PC-9 (cell line): ENCODE measurements around the gene DPP7. TPM values are rescaled to one million over a fixed set of nuclear protein-coding genes. Genes with fewer than 3 reads are reported as not detected.
"Not testable (repeated sequence)": the region's sequence is repeated elsewhere in the genome, so short reads cannot be mapped to it uniquely, and the experiment has no call there.

Source experiments
- BruUV-seq: library from RNA; stranded (reverse); fragments of 400-500 nt; replicated peaks from 2 replicates; lab custom pipeline; 2021; lab: Mats Ljungman, UMichigan
- CTCF ChIA-PET: fragments of 300-600 bp; sonication (Branson Sonifier 250); formaldehyde crosslinking; loops from one replicate; lab custom pipeline; 2022; ENCODE audit warnings: antibody characterized with exemption; lab: Charles Lee
- POLR2A ChIA-PET: fragments of 300-600 bp; sonication (Branson Sonifier 250); formaldehyde crosslinking; loops from one replicate; lab custom pipeline; 2022; ENCODE audit warnings: antibody characterized with exemption; ENCODE audit not compliant: unreplicated experiment; lab: Charles Lee
- DNase-seq, 2 experiments: peaks; one replicate each; pipeline versions ENCODE4 v3.0.0 to v3.0.0-alpha.2; 2015 to 2022; ENCODE audit warnings: mixed read lengths in 1 of 2
- H2AFZ ChIP-seq: fragments of 200-600 bp; sonication (generic); 2 replicates; pipeline ENCODE4 v1.8.1; 2017; ENCODE audit warnings: antibody characterized with exemption
- H3F3A ChIP-seq: fragments of 200-600 bp; sonication (generic); 2 replicates; pipeline ENCODE4 v1.8.1; 2017; ENCODE audit warnings: antibody characterized with exemption, mild to moderate bottlenecking, low read depth; ENCODE audit not compliant: insufficient read depth
- H3K27ac ChIP-seq: fragments of 200-600 bp; sonication (generic); 2 replicates; pipeline ENCODE4 v1.6.1; 2016; ENCODE audit warnings: mixed run types
- H3K27me3 ChIP-seq: fragments of 200-600 bp; sonication (generic); 2 replicates; pipeline ENCODE4 v1.6.1; 2016; ENCODE audit warnings: low read depth, mixed run types; ENCODE audit not compliant: insufficient read depth
- H3K36me3 ChIP-seq: fragments of 200-600 bp; sonication (generic); 2 replicates; pipeline ENCODE4 v1.6.1; 2016; ENCODE audit warnings: low read depth, mixed run types
- H3K4me1 ChIP-seq: fragments of 200-600 bp; sonication (generic); replicated peaks from 2 replicates; pipeline ENCODE4 v1.6.1; 2016; ENCODE audit warnings: mixed run types; ENCODE audit not compliant: insufficient read depth
- H3K4me2 ChIP-seq: fragments of 200-600 bp; sonication (generic); 2 replicates; pipeline ENCODE4 v1.6.1; 2017; ENCODE audit warnings: mixed run types
- H3K4me3 ChIP-seq: fragments of 200-600 bp; sonication (generic); 2 replicates; pipeline ENCODE4 v1.6.1; 2016; ENCODE audit warnings: mixed run types
- H3K79me2 ChIP-seq: fragments of 200-600 bp; sonication (generic); 2 replicates; pipeline ENCODE4 v1.6.1; 2017; ENCODE audit warnings: low read depth, mixed run types
- H3K9me2 ChIP-seq: fragments of 200-600 bp; sonication (generic); 2 replicates; pipeline ENCODE4 v1.8.1; 2017; ENCODE audit warnings: mild to moderate bottlenecking; ENCODE audit not compliant: insufficient read depth
- H3K9me3 ChIP-seq: fragments of 200-600 bp; sonication (generic); 2 replicates; pipeline ENCODE4 v1.8.1; 2016; ENCODE audit warnings: low read depth; ENCODE audit not compliant: insufficient read depth
- H4K20me1 ChIP-seq: fragments of 200-600 bp; sonication (generic); 2 replicates; pipeline ENCODE4 v1.8.1; 2017; ENCODE audit not compliant: insufficient read depth
- CTCF ChIP-seq: fragments of 200-600 bp; sonication (generic); conservative IDR thresholded peaks from 2 replicates; pipeline ENCODE4 v1.6.1; 2017; ENCODE audit warnings: mixed run types, antibody characterized with exemption, mild to moderate bottlenecking, moderate library complexity
- EZH2 ChIP-seq: fragments of 200-600 bp; sonication (generic); IDR thresholded peaks from 2 replicates; pipeline ENCODE4 v1.8.0; 2017; ENCODE audit warnings: antibody characterized with exemption, low read depth
- intact Hi-C: fragments of 100-400 bp; cut with micrococcal nuclease; formaldehyde crosslinking; loops from one replicate; pipeline ENCODE4 v1.10.0; 2022; ENCODE audit not compliant: unreplicated experiment
- total RNA-seq: library from RNA; stranded (reverse); gene quantifications from 2 replicates; pipeline ENCODE4 v1.2.3, GENCODE V29; 2021

Gene DPP7
- total RNA-seq, 1 experiment from 2014 or later, result 104 TPM

GRCh38 chr9:137064880-137065164 is 49.7 kb downstream of the DPP7 start:
- Histone ChIP-seq H3K4me2 (no peak overlapping the region), H3K4me1 (peaks cover 18% of the 10 kb centered on the region), H3F3A (peaks cover 9% of the 10 kb centered on the region), H3K9me2 (no peaks in the 10 kb centered on the region), H3K36me3 (no peaks in the 10 kb centered on the region), H2AFZ (no peak overlapping the region), H3K9me3 (no peaks in the 10 kb centered on the region), H3K79me2 (peaks cover 18% of the 10 kb centered on the region; the same call in 1 of the 2 replicates), H3K27ac (no peak overlapping the region), H4K20me1 (peaks cover 10% of the 10 kb centered on the region; the same call in 1 of the 2 replicates), H3K27me3 (no peaks in the 10 kb centered on the region), H3K4me3 (no peak overlapping the region)
- no TSS peak for BruUV-seq
- ChIA-PET CTCF (no interaction called here), POLR2A (no interaction called here)
- DNase-seq, result no peak
- TF ChIP-seq CTCF, result no peak
- TF ChIP-seq EZH2, result no peak
- intact Hi-C loops, result no loop called here

GRCh38 chr9:137064027-137064879 is 50.3 kb downstream of the DPP7 start:
- peak in 1 of 2 experiments; percentile 62 for DNase-seq
- ChIA-PET POLR2A (interaction anchor here (0.6 kb wide), 1 partner anchor 96 kb away, joined by 3 read pairs; no protein-coding TSS in a partner anchor), CTCF (interaction anchor here (0.9 to 1.2 kb wide), 2 partner anchors 18 to 35 kb away, joined by 3 to 17 read pairs; partner anchors contain the start of gene NPDC1)
- H3K4me1 ChIP-seq, result peaks cover 14% of the 10 kb centered on the region
- no peak overlapping the region for H2AFZ ChIP-seq
- H3K79me2 ChIP-seq, result peaks cover 14% of the 10 kb centered on the region; the same call in 1 of the 2 replicates
- peaks cover 8% of the 10 kb centered on the region; the same call in 1 of the 2 replicates for H4K20me1 ChIP-seq
- H3K27ac ChIP-seq, result no peak overlapping the region
- H3K27me3 ChIP-seq, result no peaks in the 10 kb centered on the region
- TF ChIP-seq CTCF, result peak; percentile 98
- TF ChIP-seq EZH2, result no peak
- H3K36me3 ChIP-seq, result no peaks in the 10 kb centered on the region
- intact Hi-C loops, result no loop called here
- no peak overlapping the region for H3K4me3 ChIP-seq
- no TSS peak for BruUV-seq
- H3F3A ChIP-seq, result peaks cover 9% of the 10 kb centered on the region
- H3K9me3 ChIP-seq, result no peaks in the 10 kb centered on the region
- H3K9me2 ChIP-seq, result no peaks in the 10 kb centered on the region
- no peak overlapping the region for H3K4me2 ChIP-seq

GRCh38 chr9:137063311-137064026 is 51.1 kb downstream of the DPP7 start:
- no TSS peak for BruUV-seq
- POLR2A ChIA-PET, result no interaction called here
- peaks cover 3% of the 10 kb centered on the region; the same call in 1 of the 2 replicates for H4K20me1 ChIP-seq
- CTCF ChIA-PET, result interaction anchor here (0.9 to 1.2 kb wide), 2 partner anchors 17 to 34 kb away, joined by 3 to 17 read pairs; partner anchors contain the start of gene NPDC1
- H3K27ac ChIP-seq, result no peak overlapping the region
- H3K4me3 ChIP-seq, result no peak overlapping the region
- no peaks in the 10 kb centered on the region for H3K9me3 ChIP-seq
- H3K27me3 ChIP-seq, result no peaks in the 10 kb centered on the region
- no peak for TF ChIP-seq EZH2
- TF ChIP-seq CTCF, result no peak
- peaks cover 6% of the 10 kb centered on the region; the same call in 1 of the 2 replicates for H3K4me1 ChIP-seq
- no peak for DNase-seq
- no peaks in the 10 kb centered on the region for H3K36me3 ChIP-seq
- peaks cover 6% of the 10 kb centered on the region; the same call in 1 of the 2 replicates for H3K79me2 ChIP-seq
- H2AFZ ChIP-seq, result no peak overlapping the region
- intact Hi-C loops, result no loop called here
- H3F3A ChIP-seq, result peaks cover 9% of the 10 kb centered on the region
- no peak overlapping the region for H3K4me2 ChIP-seq
- no peaks in the 10 kb centered on the region for H3K9me2 ChIP-seq

- BruUV-seq, intact Hi-C loops, H3F3A ChIP-seq, H3K27me3 ChIP-seq, H4K20me1 ChIP-seq, H3K36me3 ChIP-seq, H3K27ac ChIP-seq, H3K9me2 ChIP-seq, CTCF ChIA-PET, H3K4me2 ChIP-seq, H3K79me2 ChIP-seq, DNase-seq, H2AFZ ChIP-seq, H3K4me3 ChIP-seq, H3K9me3 ChIP-seq, POLR2A ChIA-PET, H3K4me1 ChIP-seq: not testable (repeated sequence)
Observed at GRCh38 chr9:137062798-137063197, 51.7 kb downstream of the DPP7 start.
